ENCODE results near the gene NNT. TPM values are rescaled to one million over a fixed set of nuclear protein-coding genes. Genes with fewer than 3 reads are reported as not detected.
A peak's percentile ranks its signal among the peaks of the same experiment; 100 is the strongest.

Gene NNT
- total and polyA plus RNA-seq, 4 donors, result 13.9 to 69.4 (median 37.0) TPM

DNA sequence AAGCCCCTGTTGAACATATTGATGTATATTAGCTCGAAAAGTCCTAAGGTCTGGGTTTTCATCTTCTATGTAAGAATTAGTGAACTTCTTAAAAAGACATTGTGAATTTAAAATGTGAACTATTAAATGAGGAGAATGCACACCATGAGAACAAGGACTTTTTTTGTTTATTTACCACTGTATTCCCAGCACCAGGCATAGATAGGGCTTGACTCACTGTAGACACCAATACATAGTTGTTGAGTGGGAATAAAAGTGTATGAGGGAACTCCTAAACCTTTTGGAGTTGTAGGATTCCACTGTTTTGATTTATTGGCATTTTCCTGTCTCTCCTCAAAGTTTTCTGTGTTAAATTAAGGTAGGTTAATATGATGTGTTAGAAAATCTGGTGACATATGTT is 40.3 kb downstream of the NNT start:
- no peaks in the 10 kb centered on the region for H3K9me3 ChIP-seq (ENCODE audit: control insufficient read depth, low read length)
- 94 to 97% methylated on average over 1 of the region's 1 CpG for WGBS, 2 donors
- peaks cover 0 to 4% of the 10 kb centered on the region in 2 donors for H3K4me1 ChIP-seq (ENCODE audit: control insufficient read depth in 1 of 2, insufficient read depth in 2 of 2, low read length in 2 of 2)
- intact Hi-C loops (cut with DNase I), result no loop called here
- ATAC-seq (ENCODE audit: low FRiP score) (no peak), DNase-seq (no peak)
- H3K36me3 ChIP-seq (ENCODE audit: control insufficient read depth in 1 of 2, insufficient read depth in 2 of 2, low read length in 1 of 2), result no peaks in the 10 kb centered on the region
- no peak overlapping the region for H3K4me3 ChIP-seq (ENCODE audit: low read length in 2 of 2)
- no peak overlapping the region for H3K27ac ChIP-seq (ENCODE audit: low read depth in 1 of 2, low read length in 2 of 2)
- no peaks in the 10 kb centered on the region for H3K27me3 ChIP-seq (ENCODE audit: control insufficient read depth in 1 of 2, insufficient read depth in 2 of 2, low read length in 1 of 2)

DNA sequence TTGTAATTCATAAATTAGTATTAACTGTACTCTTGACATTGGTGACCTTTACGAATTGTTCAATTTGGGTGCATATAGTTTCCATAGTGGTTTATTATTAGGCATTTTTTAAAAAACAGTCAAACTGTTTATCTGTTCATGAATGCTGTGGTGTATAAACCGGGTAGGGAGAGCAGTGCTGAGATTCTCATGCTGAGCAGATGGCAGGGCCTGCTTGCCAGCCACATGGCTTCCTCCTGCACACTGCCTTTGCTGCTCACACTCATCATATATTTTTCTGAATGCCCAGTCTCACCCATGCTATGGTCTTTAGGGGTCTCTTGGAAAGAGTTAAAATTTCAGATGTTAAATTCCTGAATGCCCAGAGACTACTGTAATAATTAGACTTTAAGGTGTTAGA is 40.8 kb downstream of the NNT start:
- WGBS, 2 donors, result 88% methylated on average over 2 of the region's 2 CpGs
- intact Hi-C loops (cut with DNase I), result no loop called here
- H3K4me1 ChIP-seq (ENCODE audit: control insufficient read depth in 1 of 2, insufficient read depth in 2 of 2, low read length in 2 of 2), result peaks cover 0 to 6% of the 10 kb centered on the region in 2 donors
- no peaks in the 10 kb centered on the region for H3K9me3 ChIP-seq (ENCODE audit: control insufficient read depth, low read length)
- H3K27me3 ChIP-seq (ENCODE audit: control insufficient read depth in 1 of 2, insufficient read depth in 2 of 2, low read length in 1 of 2), result no peaks in the 10 kb centered on the region
- no peaks in the 10 kb centered on the region for H3K36me3 ChIP-seq (ENCODE audit: control insufficient read depth in 1 of 2, insufficient read depth in 2 of 2, low read length in 1 of 2)
- ATAC-seq (ENCODE audit: low FRiP score) (no peak), DNase-seq (no peak)
- H3K27ac ChIP-seq (ENCODE audit: low read depth in 1 of 2, low read length in 2 of 2), result no peak overlapping the region
- H3K4me3 ChIP-seq (ENCODE audit: low read length in 2 of 2), result no peak overlapping the region

DNA sequence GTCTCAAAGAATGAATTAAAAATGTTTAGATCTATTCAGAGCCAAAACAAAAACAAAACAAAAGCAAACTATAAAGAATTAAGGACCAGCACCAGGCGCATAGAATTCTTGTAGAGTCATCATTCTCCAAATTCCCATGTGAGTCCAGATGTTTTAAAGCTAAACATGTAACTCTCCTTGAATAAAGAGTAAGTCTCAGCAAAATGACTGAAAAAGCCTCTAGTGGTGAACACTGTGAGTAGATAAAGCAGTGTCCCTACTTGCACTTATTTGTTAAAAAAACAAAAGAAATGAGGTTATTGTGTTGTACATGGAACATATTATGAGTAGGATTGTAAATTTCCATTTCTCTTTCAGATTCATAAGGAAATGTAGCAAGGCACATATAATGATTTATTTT is 44.0 kb downstream of the NNT start:
- DNase-seq (no peak), ATAC-seq (ENCODE audit: low FRiP score) (no peak)
- intact Hi-C loops (cut with DNase I), result no loop called here
- Histone ChIP-seq H3K27ac (ENCODE audit: low read depth in 1 of 2, low read length in 2 of 2) (no peak overlapping the region), H3K36me3 (ENCODE audit: control insufficient read depth in 1 of 2, insufficient read depth in 2 of 2, low read length in 1 of 2) (no peaks in the 10 kb centered on the region), H3K9me3 (ENCODE audit: control insufficient read depth, low read length) (no peaks in the 10 kb centered on the region), H3K4me3 (ENCODE audit: low read length in 2 of 2) (no peak overlapping the region), H3K27me3 (ENCODE audit: control insufficient read depth in 1 of 2, insufficient read depth in 2 of 2, low read length in 1 of 2) (no peaks in the 10 kb centered on the region), H3K4me1 (ENCODE audit: control insufficient read depth in 1 of 2, insufficient read depth in 2 of 2, low read length in 2 of 2) (peaks cover 0 to 3% of the 10 kb centered on the region in 2 donors)
- 9 to 24% methylated on average over 1 of the region's 1 CpG for WGBS, 2 donors

DNA sequence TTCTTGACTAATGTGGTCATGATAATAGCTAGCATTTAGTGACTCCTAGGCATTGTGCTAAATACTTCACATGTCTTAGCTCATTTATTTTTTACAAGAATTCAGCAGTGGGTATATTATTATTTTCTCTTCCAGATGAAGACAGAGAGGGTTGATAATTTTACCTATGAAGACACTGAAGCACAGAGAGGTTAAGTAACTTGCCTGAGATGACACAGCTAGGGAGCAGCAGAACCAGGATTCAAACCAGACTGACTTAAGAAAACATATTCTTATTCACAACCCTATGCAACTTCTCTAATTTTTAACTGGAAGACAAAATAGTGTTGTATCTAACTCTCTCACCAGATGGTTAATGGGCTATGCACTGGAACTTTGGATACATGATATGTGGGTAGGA is 44.8 kb downstream of the NNT start:
- Histone ChIP-seq H3K36me3 (ENCODE audit: control insufficient read depth in 1 of 2, insufficient read depth in 2 of 2, low read length in 1 of 2) (no peaks in the 10 kb centered on the region), H3K27ac (ENCODE audit: low read depth in 1 of 2, low read length in 2 of 2) (no peak overlapping the region)
- intact Hi-C loops (cut with DNase I), result no loop called here

DNA sequence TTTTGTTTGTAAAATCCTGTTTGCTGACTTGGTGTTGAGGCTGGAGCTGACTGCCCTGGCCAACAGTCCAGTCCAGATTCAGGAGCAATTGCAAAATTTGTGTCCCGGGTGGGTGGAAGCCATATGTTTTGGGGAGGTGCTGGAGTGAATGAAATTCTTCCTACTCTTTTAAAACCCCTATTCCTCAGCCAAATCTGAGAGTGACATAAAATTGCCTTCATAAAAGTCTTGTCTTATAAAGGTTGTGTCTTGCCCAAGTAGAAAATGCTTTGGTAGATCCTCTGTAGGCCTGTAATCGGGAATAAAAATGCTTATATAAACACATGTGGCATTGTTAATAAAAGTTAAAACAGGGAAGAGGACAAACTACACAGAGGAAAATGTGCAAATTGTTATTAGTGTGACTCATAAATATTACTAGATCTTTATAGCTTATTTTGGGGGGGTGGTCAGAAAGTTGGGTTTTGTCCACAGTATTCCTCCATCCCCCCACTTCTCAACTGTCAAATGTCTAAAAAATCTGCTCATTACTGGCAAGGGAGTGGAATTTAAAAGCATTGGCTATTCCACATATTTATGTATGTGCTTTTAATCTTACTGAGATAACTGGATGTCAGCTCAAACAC is 45.6 kb downstream of the NNT start:
- H3K36me3 ChIP-seq (ENCODE audit: control insufficient read depth in 1 of 2, insufficient read depth in 2 of 2, low read length in 1 of 2), result no peaks in the 10 kb centered on the region
- WGBS, 2 donors, result 7 to 11% methylated on average over 2 of the region's 2 CpGs
- H3K9me3 ChIP-seq (ENCODE audit: control insufficient read depth, low read length), result no peaks in the 10 kb centered on the region
- no peaks in the 10 kb centered on the region for H3K27me3 ChIP-seq (ENCODE audit: control insufficient read depth in 1 of 2, insufficient read depth in 2 of 2, low read length in 1 of 2)
- H3K4me3 ChIP-seq (ENCODE audit: low read length in 2 of 2), result no peak overlapping the region
- H3K27ac ChIP-seq (ENCODE audit: low read depth in 1 of 2, low read length in 2 of 2), result peak overlapping the region; percentile 67 to 72
- DNase-seq, result peak in 1 of 2 donors; percentile 43
- peaks cover 0 to 3% of the 10 kb centered on the region in 2 donors for H3K4me1 ChIP-seq (ENCODE audit: control insufficient read depth in 1 of 2, insufficient read depth in 2 of 2, low read length in 2 of 2)
- no peak for ATAC-seq (ENCODE audit: low FRiP score)
- intact Hi-C loops (cut with DNase I), result no loop called here

More for the DNA sequence above, 44.8 kb downstream of the NNT start:
- H3K4me3 ChIP-seq (ENCODE audit: low read length in 2 of 2), result no peak overlapping the region
- DNase-seq, result no peak
- H3K27me3 ChIP-seq (ENCODE audit: control insufficient read depth in 1 of 2, insufficient read depth in 2 of 2, low read length in 1 of 2), result no peaks in the 10 kb centered on the region
- no peaks in the 10 kb centered on the region for H3K9me3 ChIP-seq (ENCODE audit: control insufficient read depth, low read length)
- peaks cover 0 to 3% of the 10 kb centered on the region in 2 donors for H3K4me1 ChIP-seq (ENCODE audit: control insufficient read depth in 1 of 2, insufficient read depth in 2 of 2, low read length in 2 of 2)
- no peak for ATAC-seq (ENCODE audit: low FRiP score)

DNA sequence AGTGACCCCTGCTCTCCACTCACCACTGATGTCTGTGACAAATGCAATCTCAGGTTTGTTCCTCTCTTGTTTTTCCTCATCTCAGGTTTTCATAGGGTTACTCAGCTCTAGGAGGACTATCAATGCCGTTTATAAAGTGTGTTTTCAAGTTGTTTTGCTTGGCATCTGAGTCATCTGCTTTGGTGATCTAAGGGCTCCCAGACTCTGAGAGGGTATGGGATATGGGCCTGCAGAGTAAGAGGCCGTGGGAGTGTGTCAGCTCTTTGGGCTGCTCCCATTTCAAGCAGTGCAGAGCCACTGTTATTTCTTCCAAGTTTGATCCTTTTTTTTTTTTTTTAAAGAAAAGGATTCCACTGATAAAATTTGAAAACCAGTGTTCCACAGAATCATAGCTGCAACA is 46.3 kb downstream of the NNT start:
- intact Hi-C loops (cut with DNase I), result no loop called here
- ATAC-seq (ENCODE audit: low FRiP score) (no peak), DNase-seq (no peak)
- H3K27ac ChIP-seq (ENCODE audit: low read depth in 1 of 2, low read length in 2 of 2), result peak overlapping the region in 1 of 2 donors; percentile 72
- 1 to 11% methylated on average over 2 of the region's 2 CpGs for WGBS, 2 donors
- peaks cover 0 to 3% of the 10 kb centered on the region in 2 donors for H3K4me1 ChIP-seq (ENCODE audit: control insufficient read depth in 1 of 2, insufficient read depth in 2 of 2, low read length in 2 of 2)
- no peaks in the 10 kb centered on the region for H3K36me3 ChIP-seq (ENCODE audit: control insufficient read depth in 1 of 2, insufficient read depth in 2 of 2, low read length in 1 of 2)
- H3K27me3 ChIP-seq (ENCODE audit: control insufficient read depth in 1 of 2, insufficient read depth in 2 of 2, low read length in 1 of 2), result no peaks in the 10 kb centered on the region
- no peak overlapping the region for H3K4me3 ChIP-seq (ENCODE audit: low read length in 2 of 2)
- no peaks in the 10 kb centered on the region for H3K9me3 ChIP-seq (ENCODE audit: control insufficient read depth, low read length)

DNA sequence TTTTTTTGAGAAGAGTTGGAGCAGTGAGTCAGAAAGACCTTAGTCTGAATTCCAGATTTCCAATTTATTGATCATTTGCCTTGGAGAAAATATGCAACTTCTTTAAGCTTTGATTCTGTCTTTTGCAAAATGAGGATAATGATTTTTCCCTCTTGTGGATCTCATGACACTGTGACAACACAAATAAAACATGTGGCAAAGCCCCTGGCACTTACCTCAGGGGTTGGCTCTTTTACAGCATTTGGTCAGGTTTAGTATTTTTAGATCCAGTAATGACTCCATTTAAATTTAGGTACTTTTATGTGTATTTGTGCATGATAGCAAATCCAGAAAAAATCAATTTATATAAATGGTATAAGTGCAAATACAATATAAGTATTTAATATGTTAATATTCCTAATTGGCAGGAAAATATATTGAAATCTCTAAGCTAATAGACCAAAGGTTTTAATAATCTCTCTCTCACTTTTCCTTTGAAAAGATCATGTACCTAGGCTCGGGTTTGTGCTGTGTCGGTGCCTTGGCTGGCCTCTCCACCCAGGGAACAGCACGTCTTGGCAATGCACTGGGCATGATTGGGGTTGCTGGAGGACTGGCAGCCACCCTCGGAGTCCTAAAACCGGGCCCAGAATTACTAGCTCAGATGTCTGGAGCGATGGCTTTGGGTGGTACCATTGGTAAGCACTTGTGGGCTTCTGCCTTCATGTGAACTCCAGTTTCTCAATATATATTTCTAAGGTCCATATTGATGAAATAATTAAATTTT is 49.7 kb downstream of the NNT start:
- H3K4me1 ChIP-seq (ENCODE audit: control insufficient read depth in 1 of 2, insufficient read depth in 2 of 2, low read length in 2 of 2), result peaks cover 0 to 3% of the 10 kb centered on the region in 2 donors
- no peak for DNase-seq
- WGBS, 2 donors, result 55 to 58% methylated on average over 6 of the region's 6 CpGs
- H3K36me3 ChIP-seq (ENCODE audit: control insufficient read depth in 1 of 2, insufficient read depth in 2 of 2, low read length in 1 of 2), result peaks cover 0 to 2% of the 10 kb centered on the region in 2 donors
- H3K27me3 ChIP-seq (ENCODE audit: control insufficient read depth in 1 of 2, insufficient read depth in 2 of 2, low read length in 1 of 2), result no peaks in the 10 kb centered on the region
- H3K9me3 ChIP-seq (ENCODE audit: control insufficient read depth, low read length), result no peaks in the 10 kb centered on the region
- H3K4me3 ChIP-seq (ENCODE audit: low read length in 2 of 2), result no peak overlapping the region
- H3K27ac ChIP-seq (ENCODE audit: low read depth in 1 of 2, low read length in 2 of 2), result no peak overlapping the region
- intact Hi-C loops (cut with DNase I), result no loop called here
- ATAC-seq (ENCODE audit: low FRiP score), result no peak

DNA sequence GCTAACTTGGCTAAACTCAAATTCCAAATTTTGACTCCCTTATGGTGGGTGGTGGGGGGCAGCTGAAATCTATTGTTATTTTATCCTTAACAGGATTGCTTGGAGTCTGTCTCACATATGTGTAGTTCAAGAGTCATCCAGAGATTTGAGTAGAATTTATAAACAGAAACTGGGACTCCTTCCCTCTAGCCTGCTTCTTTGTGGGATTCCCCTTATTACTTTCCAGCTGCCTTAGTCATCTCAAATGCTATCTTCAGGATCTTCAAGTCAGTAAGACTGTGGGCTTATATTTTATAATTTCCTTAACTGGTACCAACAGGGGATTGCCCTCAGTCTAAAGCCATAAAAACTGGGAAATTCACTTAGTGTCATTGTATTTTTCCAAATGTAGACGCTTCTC is 55.5 kb downstream of the NNT start:
- Histone ChIP-seq H3K4me3 (ENCODE audit: low read length in 2 of 2) (no peak overlapping the region), H3K27ac (ENCODE audit: low read depth in 1 of 2, low read length in 2 of 2) (no peak overlapping the region), H3K4me1 (ENCODE audit: control insufficient read depth in 1 of 2, insufficient read depth in 2 of 2, low read length in 2 of 2) (no peaks in the 10 kb centered on the region), H3K36me3 (ENCODE audit: control insufficient read depth in 1 of 2, insufficient read depth in 2 of 2, low read length in 1 of 2) (peaks cover 0 to 5% of the 10 kb centered on the region in 2 donors), H3K27me3 (ENCODE audit: control insufficient read depth in 1 of 2, insufficient read depth in 2 of 2, low read length in 1 of 2) (no peaks in the 10 kb centered on the region), H3K9me3 (ENCODE audit: control insufficient read depth, low read length) (no peaks in the 10 kb centered on the region)
- ATAC-seq (ENCODE audit: low FRiP score) (no peak), DNase-seq (no peak)
- WGBS, 2 donors, result 64 to 76% methylated on average over 1 of the region's 1 CpG
- intact Hi-C loops (cut with DNase I), result no loop called here

DNA sequence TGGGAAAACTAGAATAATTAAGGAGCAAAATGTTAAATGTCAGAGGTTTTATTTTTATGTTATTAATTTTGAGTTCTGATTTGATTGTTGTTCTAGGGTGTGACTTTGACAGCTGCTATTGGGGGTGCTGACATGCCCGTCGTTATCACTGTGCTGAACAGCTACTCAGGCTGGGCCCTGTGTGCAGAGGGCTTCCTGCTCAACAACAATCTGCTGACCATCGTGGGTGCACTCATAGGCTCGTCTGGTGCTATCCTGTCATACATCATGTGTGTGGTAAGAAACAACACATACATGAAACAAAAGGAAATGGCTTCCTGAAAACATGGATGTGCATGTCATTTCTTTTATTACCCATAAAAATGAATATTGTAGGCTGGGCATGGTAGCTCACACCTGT is 56.1 kb downstream of the NNT start:
- 69 to 78% methylated on average over 4 of the region's 4 CpGs for WGBS, 2 donors
- H3K27ac ChIP-seq (ENCODE audit: low read depth in 1 of 2, low read length in 2 of 2), result no peak overlapping the region
- no peak for DNase-seq
- no peaks in the 10 kb centered on the region for H3K4me1 ChIP-seq (ENCODE audit: control insufficient read depth in 1 of 2, insufficient read depth in 2 of 2, low read length in 2 of 2)
- ATAC-seq (ENCODE audit: low FRiP score), result no peak
- peaks cover 0 to 5% of the 10 kb centered on the region in 2 donors for H3K36me3 ChIP-seq (ENCODE audit: control insufficient read depth in 1 of 2, insufficient read depth in 2 of 2, low read length in 1 of 2)
- intact Hi-C loops (cut with DNase I), result no loop called here
- no peaks in the 10 kb centered on the region for H3K9me3 ChIP-seq (ENCODE audit: control insufficient read depth, low read length)
- no peaks in the 10 kb centered on the region for H3K27me3 ChIP-seq (ENCODE audit: control insufficient read depth in 1 of 2, insufficient read depth in 2 of 2, low read length in 1 of 2)
- H3K4me3 ChIP-seq (ENCODE audit: low read length in 2 of 2), result no peak overlapping the region

All from aorta (tissue), 5 donors.